Upper lobe of right lung (tissue), 1 donor: ENCODE measurements around the gene TPCN2. TPM values are rescaled to one million over a fixed set of nuclear protein-coding genes. Genes with fewer than 3 reads are reported as not detected.
A peak's percentile ranks its signal among the peaks of the same experiment; 100 is the strongest.

Experiments used
- ATAC-seq: fragments of 200-7000 bp; cut with Tn5 transposase; one replicate; pipeline ENCODE4 v1.9.1; 2020; ENCODE audit warnings: mild to moderate bottlenecking, moderate library complexity
- DNase-seq: peaks from one replicate; pipeline ENCODE4 v3.0.0-alpha.2; 2020
- H3K27ac ChIP-seq: fragments of 200-600 bp; one replicate; pipeline ENCODE4 v1.8.0; 2022
- H3K27me3 ChIP-seq: fragments of 200-600 bp; one replicate; pipeline ENCODE4 v1.8.0; 2022; ENCODE audit warnings: mild to moderate bottlenecking
- H3K36me3 ChIP-seq: fragments of 200-600 bp; one replicate; pipeline ENCODE4 v1.8.0; 2022
- H3K4me1 ChIP-seq: fragments of 200-600 bp; one replicate; pipeline ENCODE4 v1.8.0; 2022
- H3K4me3 ChIP-seq: fragments of 200-600 bp; one replicate; pipeline ENCODE4 v1.8.0; 2022; ENCODE audit warnings: mild to moderate bottlenecking
- H3K9me3 ChIP-seq: fragments of 200-600 bp; one replicate; pipeline ENCODE4 v1.8.0; 2022
- CTCF ChIP-seq: fragments of 200-600 bp; IDR thresholded peaks from one replicate; pipeline ENCODE4 v1.8.0; 2022; ENCODE audit warnings: antibody characterized with exemption
- intact Hi-C: fragments of 100-400 bp; cut with DNase I; formaldehyde crosslinking; loops from one replicate; pipeline ENCODE4 v1.11.0; 2022
- total RNA-seq: library from RNA; stranded (reverse); fragmentation: NEBNext Ultra II Directional; extraction: Animal tissue kit (Norgen Biotek cat#: 25700); gene quantifications from one replicate; pipeline ENCODE4 v1.2.1, GENCODE V29; 2021
- donor health status: DM: no; HTN: yes; CAD: no; lungs with severe emphysema.

The TPCN2 gene
- total RNA-seq, 1 donor from 2014 or later, result 16.6 TPM

- H3K4me3 ChIP-seq, result no peak overlapping the region
- H3K9me3 ChIP-seq, result no peaks in the 10 kb centered on the region
- no peak for DNase-seq
- H3K36me3 ChIP-seq, result peaks cover 18% of the 10 kb centered on the region
- peaks cover 6% of the 10 kb centered on the region for H3K4me1 ChIP-seq
- no peak for TF ChIP-seq CTCF
- intact Hi-C loops, result no loop called here
- ATAC-seq, result no peak
- no peaks in the 10 kb centered on the region for H3K27me3 ChIP-seq
- no peak overlapping the region for H3K27ac ChIP-seq
Measured at GRCh38 chr11:69054397-69055211, 5.9 kb downstream of the TPCN2 start.

GRCh38 chr11:69055212-69055586 lies 6.5 kb downstream of the TPCN2 start:
- H3K27ac ChIP-seq, result no peak overlapping the region
- H3K4me1 ChIP-seq, result peaks cover under 1% of the 10 kb centered on the region
- H3K9me3 ChIP-seq, result no peaks in the 10 kb centered on the region
- TF ChIP-seq CTCF, result no peak
- ATAC-seq (no peak), DNase-seq (no peak)
- H3K27me3 ChIP-seq, result no peaks in the 10 kb centered on the region
- peaks cover 18% of the 10 kb centered on the region for H3K36me3 ChIP-seq
- no peak overlapping the region for H3K4me3 ChIP-seq
- intact Hi-C loops, result no loop called here

- no peaks in the 10 kb centered on the region for H3K4me1 ChIP-seq
- intact Hi-C loops, result no loop called here
Measured at GRCh38 chr11:69055598-69056516, 7.1 kb downstream of the TPCN2 start.

GRCh38 chr11:69057236-69057635 lies 8.5 kb downstream of the TPCN2 start:
- no peaks in the 10 kb centered on the region for H3K27me3 ChIP-seq
- peaks cover 18% of the 10 kb centered on the region for H3K36me3 ChIP-seq
- no peak overlapping the region for H3K27ac ChIP-seq
- no peak for TF ChIP-seq CTCF
- no peaks in the 10 kb centered on the region for H3K4me1 ChIP-seq
- intact Hi-C loops, result no loop called here
- ATAC-seq (no peak), DNase-seq (no peak)
- no peak overlapping the region for H3K4me3 ChIP-seq
- no peaks in the 10 kb centered on the region for H3K9me3 ChIP-seq

More at GRCh38 chr11:69055598-69056516, 7.1 kb downstream of the TPCN2 start:
- no peak for TF ChIP-seq CTCF
- no peaks in the 10 kb centered on the region for H3K9me3 ChIP-seq
- no peak overlapping the region for H3K27ac ChIP-seq
- no peak overlapping the region for H3K4me3 ChIP-seq
- peak; percentile 82 for ATAC-seq
- peaks cover 18% of the 10 kb centered on the region for H3K36me3 ChIP-seq
- H3K27me3 ChIP-seq, result no peaks in the 10 kb centered on the region
- peak; percentile 85 for DNase-seq

- intact Hi-C loops, result no loop called here
- ATAC-seq (no peak), DNase-seq (no peak)
- Histone ChIP-seq H3K27ac (no peak overlapping the region), H3K9me3 (no peaks in the 10 kb centered on the region), H3K27me3 (no peaks in the 10 kb centered on the region), H3K4me3 (no peak overlapping the region), H3K36me3 (peaks cover 19% of the 10 kb centered on the region), H3K4me1 (no peaks in the 10 kb centered on the region)
- no peak for TF ChIP-seq CTCF
Measured at GRCh38 chr11:69057801-69058200, 9.1 kb downstream of the TPCN2 start.
